Loucy (cell line): ENCODE results near the gene PCDHB8.
"Not testable (repeated sequence)": the region's sequence is repeated elsewhere in the genome, so short reads cannot be mapped to it uniquely, and the experiment has no call there.

Experiments used
- CTCF ChIP-seq: fragments of 200-600 bp; sonication (generic); conservative IDR thresholded peaks from 2 replicates; pipeline ENCODE4 v1.5.1; 2014; ENCODE audit warnings: mild to moderate bottlenecking, antibody characterized with exemption, low read length
- EZH2phosphoT487 ChIP-seq: fragments of 200-600 bp; IDR thresholded peaks from 2 replicates; pipeline ENCODE4 v1.6.1; 2018; ENCODE audit warnings: antibody characterized with exemption, mild to moderate bottlenecking, moderate library complexity, borderline replicate concordance

- TF ChIP-seq CTCF, EZH2phosphoT487: not testable (repeated sequence)
These were observed 40.2 kb upstream of the PCDHB8 start for GRCh38 chr5:141137346-141137745.
